ENCODE measurements around the gene ACSS1. TPM values are rescaled to one million over a fixed set of nuclear protein-coding genes. Genes with fewer than 3 reads are reported as not detected.
A peak's percentile ranks its signal among the peaks of the same experiment; 100 is the strongest.

ACSS1 gene
- total and polyA plus RNA-seq, 2 of the 8 experiments (the other 6 are each of a cell fraction or from before 2014, with no cell fraction given) = 2.6 to 3.4 TPM

- 57% methylated on average over 14 of the region's 14 CpGs; no CpG with 5 or more reads in 1 of the 2 experiments for WGBS, 2 experiments (ENCODE audit: extremely low coverage in 1 of 2, insufficient coverage in 1 of 2, insufficient read length in 1 of 2, insufficient replicate concordance in 2 of 2, low coverage in 1 of 2, low lambda C conversion rate in 2 of 2, missing lambda C conversion rate in 1 of 2)
- CTCF ChIA-PET (ENCODE audit: partially characterized antibody) = interaction anchor here (0.8 to 1.8 kb wide), 5 partner anchors 16 to 161 kb away, joined by 3 to 5 read pairs (median 4); no protein-coding TSS in a partner anchor
- TF ChIP-seq TCF12 (IDR thresholded peaks at IDR 0.05; ENCODE audit: low read depth, low read length) = 0 out of 2 replicates have a peak, but pooled peaks have one; percentile 25
- no peak for TF ChIP-seq PHF8 (conservative IDR thresholded peaks at IDR 0.05; ENCODE audit: low read depth, low read length)
- no peak for TF ChIP-seq JUN (IDR thresholded peaks at IDR 0.05; ENCODE audit: low read depth, low read length)
- TF ChIP-seq HDAC2 (IDR thresholded peaks at IDR 0.05; ENCODE audit: borderline replicate concordance in 1 of 2, low read depth in 2 of 2, low read length in 2 of 2) = peak in 1 of 2 experiments; percentile 39; a peak in 1 of 4 replicates
- TF ChIP-seq CEBPB (IDR thresholded peaks at IDR 0.05; ENCODE audit: low read depth, low read length) = peak; percentile 77
- TF ChIP-seq KDM4A (IDR thresholded peaks at IDR 0.05; ENCODE audit: low read depth, low read length, severe bottlenecking) = no peak
- no peak for TF ChIP-seq CTBP2 (IDR thresholded peaks at IDR 0.05; ENCODE audit: borderline replicate concordance, insufficient read depth, insufficient read length, low read length)
These were observed 40.6 kb downstream of the ACSS1 start for GRCh38 chr20:25017257-25017803.

More at GRCh38 chr20:25017257-25017803, 40.6 kb downstream of the ACSS1 start:
- Histone ChIP-seq H4K91ac (replicated peaks; ENCODE audit: insufficient read length, low read length) (no peak overlapping the region), H3K4me3 (ENCODE audit: extremely low read depth in 1 of 4, insufficient read depth in 2 of 4, low read depth in 3 of 4, low read length in 4 of 4) (no peak overlapping the region), H4K5ac (ENCODE audit: insufficient read length, low read depth, low read length) (no peak overlapping the region), H3K56ac (replicated peaks; ENCODE audit: insufficient read length, low read depth, low read length) (no peak overlapping the region), H3K4me2 (ENCODE audit: insufficient read depth in 1 of 2, low read depth in 2 of 2, low read length in 2 of 2) (no peak overlapping the region), H3K27me3 (replicated peaks in 1 of 4; ENCODE audit: control insufficient read depth in 3 of 4, extremely low read depth in 1 of 4, insufficient read depth in 3 of 4, low read length in 3 of 4) (no peaks in the 10 kb centered on the region), H3K4me1 (replicated peaks in 1 of 4; ENCODE audit: control insufficient read depth in 3 of 4, insufficient read depth in 4 of 4, low read length in 3 of 4) (peaks cover 0 to 7% (median 6%) of the 10 kb centered on the region in 4 experiments; a peak in 4 of 7 replicates), H2AK5ac (ENCODE audit: low read depth, low read length) (no peak overlapping the region), H2BK12ac (ENCODE audit: low read depth, low read length) (no peak overlapping the region), H2BK20ac (ENCODE audit: low read length) (no peak overlapping the region), H3K79me1 (ENCODE audit: low read depth, low read length) (no peaks in the 10 kb centered on the region), H3K23me2 (ENCODE audit: low read depth, low read length) (no peaks in the 10 kb centered on the region; the same call in 1 of the 2 replicates), H3K23ac (ENCODE audit: insufficient read length) (no peak overlapping the region), H3K4ac (replicated peaks; ENCODE audit: insufficient read length, low read depth, low read length) (no peak overlapping the region), H3K14ac (ENCODE audit: insufficient read length) (no peak overlapping the region), H2BK120ac (replicated peaks; ENCODE audit: low read depth, low read length) (no peak overlapping the region), H2BK15ac (ENCODE audit: low read length) (no peak overlapping the region), H3K79me2 (ENCODE audit: control insufficient read depth in 1 of 2, insufficient read depth in 2 of 2, low read length in 2 of 2) (no peaks in the 10 kb centered on the region), H2BK5ac (ENCODE audit: low read depth, low read length) (no peak overlapping the region), H3K9me3 (ENCODE audit: insufficient read depth in 2 of 2, low read depth in 1 of 2, low read length in 1 of 2) (no peaks in the 10 kb centered on the region), H3K36me3 (ENCODE audit: control insufficient read depth in 2 of 4, insufficient read depth in 4 of 4, low read length in 3 of 4) (no peaks in the 10 kb centered on the region), H3K18ac (ENCODE audit: extremely low read depth, low read length) (no peak overlapping the region), H2AFZ (ENCODE audit: low read length) (no peak overlapping the region), H4K8ac (ENCODE audit: extremely low read depth, insufficient read depth, low read length) (no peak overlapping the region), H4K20me1 (replicated peaks in 1 of 2; ENCODE audit: control insufficient read depth in 1 of 2, insufficient read depth in 2 of 2, low read length in 2 of 2) (no peaks in the 10 kb centered on the region), H3K27ac (ENCODE audit: low read depth, low read length) (no peak overlapping the region), H3K9ac (replicated peaks in 1 of 4; ENCODE audit: extremely low read depth in 1 of 4, low read depth in 3 of 4, low read length in 3 of 4) (no peak overlapping the region)
- POLR2A ChIA-PET (ENCODE audit: partially characterized antibody) = no interaction called here
- FAIRE-seq (no peak), DNase-seq (ENCODE audit: low read depth in 1 of 2, low spot score in 2 of 2) (peak in 1 of 2 experiments; percentile 59)
